Neutrophil (primary cell): Measurements from ENCODE around the gene OR1M1.

Source experiments
- H3K27ac ChIP-seq: fragments of 200-600 bp; sonication (generic); 2 replicates; pipeline ENCODE4 v1.5.1; 2016; ENCODE audit warnings: mild to moderate bottlenecking, moderate library complexity
- H3K27me3 ChIP-seq: fragments of 200-600 bp; sonication (generic); 2 replicates; pipeline ENCODE4 v1.6.0; 2016; ENCODE audit warnings: mild to moderate bottlenecking
- H3K36me3 ChIP-seq: fragments of 200-600 bp; sonication (generic); 2 replicates; pipeline ENCODE4 v1.5.1; 2017
- H3K4me1 ChIP-seq, 2 experiments: fragments of 200-600 bp in 1 of 2; sonication (generic) in 1 of 2; 1 replicate in 1 of 2; 2 replicates in 1 of 2; pipeline versions ENCODE4 v1.5.1 to v1.6.1; 2013 to 2016; ENCODE audit warnings: low read depth in 1 of 2, low read length in 1 of 2, mild to moderate bottlenecking in 1 of 2, moderate library complexity in 1 of 2; ENCODE audit not compliant: control insufficient read depth in 1 of 2, insufficient read depth in 1 of 2
- H3K4me3 ChIP-seq, 2 experiments: fragments of 200-600 bp in 1 of 2; sonication (generic) in 1 of 2; 1 replicate in 1 of 2; 2 replicates in 1 of 2; pipeline ENCODE4 v1.5.1; 2013 to 2016; ENCODE audit warnings: low read depth in 1 of 2, low read length in 1 of 2, mild to moderate bottlenecking in 1 of 2, moderate library complexity in 1 of 2
- H3K9me3 ChIP-seq: fragments of 200-600 bp; sonication (generic); 2 replicates; pipeline ENCODE4 v1.5.1; 2016
- CTCF ChIP-seq: fragments of 200-600 bp; sonication (generic); IDR thresholded peaks from 2 replicates; pipeline ENCODE4 v1.5.1; 2016; ENCODE audit warnings: antibody characterized with exemption

The OR1M1 gene

GRCh38 chr19:9086761-9087160 is at the start of gene OR1M1:
Gene OR1M1, plus strand, starts transcription at chr19:9087061. Its CDS starts 6,184 bp downstream, at chr19:9093245.
- Histone ChIP-seq H3K9me3 (no peaks in the 10 kb centered on the region), H3K27me3 (no peaks in the 10 kb centered on the region), H3K4me3 (no peak within 1 kb of the TSS), H3K36me3 (no peaks in the 10 kb centered on the region), H3K4me1 (no peaks in the 10 kb centered on the region), H3K27ac (no peak within 1 kb of the TSS)
- TF ChIP-seq CTCF, result no peak

- Histone ChIP-seq H3K4me3 (no peak overlapping the region), H3K9me3 (no peaks in the 10 kb centered on the region), H3K27me3 (peaks cover 5% of the 10 kb centered on the region), H3K27ac (no peak overlapping the region), H3K36me3 (no peaks in the 10 kb centered on the region), H3K4me1 (no peaks in the 10 kb centered on the region)
- TF ChIP-seq CTCF, result no peak
These were observed 49.3 kb upstream of the OR1M1 start for GRCh38 chr19:9037400-9038062.

GRCh38 chr19:9039728-9040127 is 47.1 kb upstream of the OR1M1 start:
- no peaks in the 10 kb centered on the region for H3K9me3 ChIP-seq
- H3K27me3 ChIP-seq, result peaks cover 5% of the 10 kb centered on the region
- no peak overlapping the region for H3K27ac ChIP-seq
- H3K4me1 ChIP-seq, result no peaks in the 10 kb centered on the region
- H3K4me3 ChIP-seq, result no peak overlapping the region
- TF ChIP-seq CTCF, result no peak
- no peaks in the 10 kb centered on the region for H3K36me3 ChIP-seq

- no peak overlapping the region for H3K27ac ChIP-seq
- no peak for TF ChIP-seq CTCF
- no peaks in the 10 kb centered on the region for H3K36me3 ChIP-seq
- H3K9me3 ChIP-seq, result no peaks in the 10 kb centered on the region
- peaks cover 5% of the 10 kb centered on the region for H3K27me3 ChIP-seq
- H3K4me1 ChIP-seq, result no peaks in the 10 kb centered on the region
- H3K4me3 ChIP-seq, result no peak overlapping the region
These were observed 46.7 kb upstream of the OR1M1 start for GRCh38 chr19:9040131-9040530.

- H3K36me3 ChIP-seq, result no peaks in the 10 kb centered on the region
- no peak overlapping the region for H3K4me3 ChIP-seq
- H3K9me3 ChIP-seq, result no peaks in the 10 kb centered on the region
- H3K27me3 ChIP-seq, result peaks cover 5% of the 10 kb centered on the region
- no peak for TF ChIP-seq CTCF
- H3K4me1 ChIP-seq, result no peaks in the 10 kb centered on the region
- H3K27ac ChIP-seq, result no peak overlapping the region
These were observed 45.8 kb upstream of the OR1M1 start for GRCh38 chr19:9041023-9041422.
